Activated naive CD8-positive, alpha-beta T cell (primary cell): ENCODE data around the gene ATG2B.

Source experiments
- H3K27ac Mint-ChIP-seq: one replicate; pipeline ENCODE4 v1.8.0; 2021; ENCODE audit warnings: mixed read lengths
- H3K27me3 Mint-ChIP-seq: one replicate; pipeline ENCODE4 v1.8.0; 2021; ENCODE audit warnings: mixed read lengths
- H3K36me3 Mint-ChIP-seq: one replicate; pipeline ENCODE4 v1.8.0; 2021; ENCODE audit warnings: mixed read lengths
- H3K4me1 Mint-ChIP-seq: one replicate; pipeline ENCODE4 v1.8.0; 2021; ENCODE audit warnings: low read depth, mixed read lengths
- H3K4me3 Mint-ChIP-seq: one replicate; pipeline ENCODE4 v1.8.0; 2021; ENCODE audit warnings: mild to moderate bottlenecking, mixed read lengths
- H3K9me3 Mint-ChIP-seq: one replicate; pipeline ENCODE4 v1.8.0; 2021; ENCODE audit warnings: low read depth, mixed read lengths

The ATG2B gene

DNA sequence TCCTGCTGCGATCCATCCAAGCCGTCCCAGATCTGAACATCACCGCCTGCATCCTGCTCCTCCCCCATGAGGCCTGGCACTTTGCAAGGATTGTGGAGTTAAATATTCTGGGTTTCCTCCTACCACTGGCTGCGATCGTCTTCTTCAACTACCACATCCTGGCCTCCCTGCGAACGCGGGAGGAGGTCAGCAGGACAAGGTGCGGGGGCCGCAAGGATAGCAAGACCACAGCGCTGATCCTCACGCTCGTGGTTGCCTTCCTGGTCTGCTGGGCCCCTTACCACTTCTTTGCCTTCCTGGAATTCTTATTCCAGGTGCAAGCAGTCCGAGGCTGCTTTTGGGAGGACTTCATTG, 99.0 kb downstream of the ATG2B start:
- Mint-ChIP-seq H3K27me3 (peaks cover 4% of the 10 kb centered on the region), H3K4me1 (no peaks in the 10 kb centered on the region), H3K36me3 (no peaks in the 10 kb centered on the region), H3K27ac (no peak overlapping the region), H3K4me3 (no peak overlapping the region), H3K9me3 (no peaks in the 10 kb centered on the region)

- H3K27me3 Mint-ChIP-seq: peaks cover 4% of the 10 kb centered on the region
- H3K4me3 Mint-ChIP-seq: no peak overlapping the region
- H3K9me3 Mint-ChIP-seq: no peaks in the 10 kb centered on the region
- no peaks in the 10 kb centered on the region for H3K4me1 Mint-ChIP-seq
- H3K36me3 Mint-ChIP-seq: no peaks in the 10 kb centered on the region
- H3K27ac Mint-ChIP-seq: no peak overlapping the region
Observed at GRCh38 chr14:96263347-96264199, 99.6 kb downstream of the ATG2B start.

DNA sequence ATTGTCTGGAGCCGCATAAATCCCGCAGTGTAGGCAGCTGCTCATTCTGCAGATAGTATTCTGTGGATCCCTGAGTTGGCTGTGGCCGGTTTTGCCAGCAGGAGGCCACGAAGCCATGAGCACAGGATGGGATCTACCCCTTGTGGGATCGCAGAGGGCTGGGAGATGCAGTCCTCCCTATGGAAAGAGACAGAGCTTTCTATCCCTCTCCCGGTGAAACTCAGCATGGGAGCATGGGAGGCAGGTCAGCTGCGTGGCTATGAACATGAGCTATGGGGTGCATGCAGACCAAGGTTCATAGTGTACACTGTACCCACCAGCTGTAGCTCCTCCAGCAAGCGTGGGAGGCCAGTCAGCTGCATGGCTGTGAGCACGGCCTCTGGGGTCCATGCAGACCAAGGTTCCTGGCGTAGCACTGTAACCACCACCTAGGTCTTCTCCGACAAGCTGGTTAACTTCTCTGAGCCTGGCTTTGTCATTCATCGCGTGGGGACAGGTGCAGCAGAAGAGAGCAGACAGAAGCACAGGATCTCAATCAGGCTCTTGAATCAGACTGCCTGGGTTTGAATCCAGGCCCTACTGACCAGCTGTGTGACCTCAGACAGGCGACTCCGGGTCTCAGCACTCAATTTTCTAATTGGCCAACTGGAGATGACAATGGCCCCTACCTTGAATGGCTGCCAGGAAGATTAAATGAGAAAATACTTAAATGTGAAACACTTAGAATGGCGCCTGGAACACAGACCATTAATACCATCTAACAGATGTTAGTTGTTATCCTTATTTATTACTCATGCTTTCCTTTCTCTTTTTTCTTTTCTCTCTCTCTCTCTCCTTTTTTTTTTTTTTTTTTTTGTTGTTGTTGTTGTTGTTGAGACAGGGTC, 101.1 kb downstream of the ATG2B start:
- no peak overlapping the region for H3K4me3 Mint-ChIP-seq
- no peaks in the 10 kb centered on the region for H3K9me3 Mint-ChIP-seq
- no peak overlapping the region for H3K27ac Mint-ChIP-seq
- no peaks in the 10 kb centered on the region for H3K36me3 Mint-ChIP-seq
- peaks cover 3% of the 10 kb centered on the region for H3K27me3 Mint-ChIP-seq
- H3K4me1 Mint-ChIP-seq: no peaks in the 10 kb centered on the region

DNA sequence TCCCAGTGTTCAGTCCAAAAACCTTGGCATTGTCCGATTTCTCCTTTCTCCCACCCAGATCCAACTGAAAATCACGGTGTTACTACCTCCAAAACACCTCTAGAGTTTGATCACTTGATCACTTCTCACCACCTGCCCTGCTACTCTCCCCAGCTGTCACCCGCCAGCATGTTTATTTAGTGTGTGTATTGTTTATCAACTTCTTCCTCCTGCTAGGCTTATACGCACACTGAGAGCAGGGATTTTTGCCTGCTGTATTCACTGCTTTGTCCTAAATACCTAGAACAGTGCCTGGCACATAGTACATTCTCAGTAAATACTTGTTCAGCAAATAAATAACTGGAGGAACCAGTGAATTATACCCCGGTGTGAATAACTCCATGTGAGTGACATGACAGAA, 102.1 kb downstream of the ATG2B start:
- Mint-ChIP-seq H3K9me3 (no peaks in the 10 kb centered on the region), H3K4me3 (no peak overlapping the region), H3K36me3 (no peaks in the 10 kb centered on the region), H3K27ac (no peak overlapping the region), H3K4me1 (no peaks in the 10 kb centered on the region), H3K27me3 (no peaks in the 10 kb centered on the region)

- no peaks in the 10 kb centered on the region for H3K27me3 Mint-ChIP-seq
- no peak overlapping the region for H3K4me3 Mint-ChIP-seq
- H3K36me3 Mint-ChIP-seq: no peaks in the 10 kb centered on the region
- no peaks in the 10 kb centered on the region for H3K9me3 Mint-ChIP-seq
- H3K27ac Mint-ChIP-seq: no peak overlapping the region
- no peaks in the 10 kb centered on the region for H3K4me1 Mint-ChIP-seq
Observed at GRCh38 chr14:96260341-96260821, 102.8 kb downstream of the ATG2B start.

DNA sequence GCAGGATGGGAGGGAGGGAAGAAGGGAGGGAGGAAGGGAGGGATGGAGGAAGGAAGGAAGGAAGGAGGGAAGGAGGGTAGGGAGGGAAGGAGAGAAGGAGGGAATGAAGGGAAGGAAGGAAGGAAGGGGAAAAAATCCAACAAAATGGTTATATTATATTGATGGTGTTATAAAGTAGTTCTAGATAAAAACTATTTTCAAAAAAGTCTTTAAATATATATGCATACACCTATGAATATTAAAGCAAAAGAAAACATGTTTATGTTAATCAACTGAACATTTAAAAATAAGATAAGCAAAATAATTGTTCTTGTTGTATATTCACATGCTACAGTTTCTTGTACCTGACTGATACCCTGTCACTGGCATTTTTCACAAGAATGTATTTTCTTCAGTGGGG, 105.2 kb downstream of the ATG2B start:
- no peaks in the 10 kb centered on the region for H3K4me1 Mint-ChIP-seq
- peaks cover 4% of the 10 kb centered on the region for H3K27me3 Mint-ChIP-seq
- no peak overlapping the region for H3K4me3 Mint-ChIP-seq
- no peaks in the 10 kb centered on the region for H3K9me3 Mint-ChIP-seq
- H3K36me3 Mint-ChIP-seq: no peaks in the 10 kb centered on the region
- H3K27ac Mint-ChIP-seq: no peak overlapping the region

GRCh38 chr14:96257056-96257455, 106.1 kb downstream of the ATG2B start:
- no peaks in the 10 kb centered on the region for H3K36me3 Mint-ChIP-seq
- H3K4me1 Mint-ChIP-seq: no peaks in the 10 kb centered on the region
- H3K9me3 Mint-ChIP-seq: no peaks in the 10 kb centered on the region
- no peak overlapping the region for H3K4me3 Mint-ChIP-seq
- H3K27ac Mint-ChIP-seq: no peak overlapping the region
- peaks cover 4% of the 10 kb centered on the region for H3K27me3 Mint-ChIP-seq

DNA sequence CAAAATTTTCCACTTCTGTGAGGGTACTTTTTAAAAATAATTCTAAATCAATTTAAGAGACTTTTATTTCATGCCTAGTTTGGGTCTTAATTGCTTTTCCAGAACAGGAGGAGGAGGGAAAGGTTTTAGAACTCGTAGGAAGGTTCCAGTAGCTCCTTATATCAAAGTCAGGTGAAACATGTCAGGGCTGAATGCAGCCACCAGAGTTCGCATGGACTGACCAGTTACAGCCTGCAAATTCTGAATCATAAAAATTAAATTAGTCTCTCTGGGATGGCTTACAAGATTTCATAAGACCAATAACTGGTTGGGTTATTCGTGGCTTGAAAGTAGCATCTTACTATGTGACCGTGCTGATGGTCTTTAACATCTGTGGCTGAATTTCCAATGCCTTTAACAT, 106.7 kb downstream of the ATG2B start:
- Mint-ChIP-seq H3K27ac (no peak overlapping the region), H3K36me3 (no peaks in the 10 kb centered on the region), H3K27me3 (peaks cover 7% of the 10 kb centered on the region), H3K4me3 (no peak overlapping the region), H3K4me1 (no peaks in the 10 kb centered on the region), H3K9me3 (no peaks in the 10 kb centered on the region)

GRCh38 chr14:96255501-96256366, 107.4 kb downstream of the ATG2B start, which contains the start of gene BDKRB1:
Gene BDKRB1 (plus strand): TSS chr14:96256210. CDS start chr14:96263683, 7,473 bp downstream.
- H3K9me3 Mint-ChIP-seq: no peaks in the 10 kb centered on the region
- no peak within 1 kb of the TSS for H3K4me3 Mint-ChIP-seq
- H3K36me3 Mint-ChIP-seq: no peaks in the 10 kb centered on the region
- no peaks in the 10 kb centered on the region for H3K4me1 Mint-ChIP-seq
- H3K27ac Mint-ChIP-seq: no peak within 1 kb of the TSS
- peaks cover 7% of the 10 kb centered on the region for H3K27me3 Mint-ChIP-seq

GRCh38 chr14:96254687-96255086, 108.5 kb downstream of the ATG2B start:
- no peak overlapping the region for H3K27ac Mint-ChIP-seq
- H3K9me3 Mint-ChIP-seq: no peaks in the 10 kb centered on the region
- H3K27me3 Mint-ChIP-seq: peaks cover 11% of the 10 kb centered on the region
- H3K36me3 Mint-ChIP-seq: no peaks in the 10 kb centered on the region
- H3K4me3 Mint-ChIP-seq: no peak overlapping the region
- H3K4me1 Mint-ChIP-seq: no peaks in the 10 kb centered on the region

GRCh38 chr14:96252999-96253539, 110.1 kb downstream of the ATG2B start:
- no peak overlapping the region for H3K4me3 Mint-ChIP-seq
- H3K4me1 Mint-ChIP-seq: no peaks in the 10 kb centered on the region
- H3K36me3 Mint-ChIP-seq: no peaks in the 10 kb centered on the region
- peaks cover 14% of the 10 kb centered on the region for H3K27me3 Mint-ChIP-seq
- no peak overlapping the region for H3K27ac Mint-ChIP-seq
- H3K9me3 Mint-ChIP-seq: no peaks in the 10 kb centered on the region

GRCh38 chr14:96252323-96252998, 110.7 kb downstream of the ATG2B start:
- Mint-ChIP-seq H3K36me3 (no peaks in the 10 kb centered on the region), H3K27me3 (peaks cover 16% of the 10 kb centered on the region), H3K4me3 (no peak overlapping the region), H3K4me1 (no peaks in the 10 kb centered on the region), H3K27ac (no peak overlapping the region), H3K9me3 (no peaks in the 10 kb centered on the region)

DNA sequence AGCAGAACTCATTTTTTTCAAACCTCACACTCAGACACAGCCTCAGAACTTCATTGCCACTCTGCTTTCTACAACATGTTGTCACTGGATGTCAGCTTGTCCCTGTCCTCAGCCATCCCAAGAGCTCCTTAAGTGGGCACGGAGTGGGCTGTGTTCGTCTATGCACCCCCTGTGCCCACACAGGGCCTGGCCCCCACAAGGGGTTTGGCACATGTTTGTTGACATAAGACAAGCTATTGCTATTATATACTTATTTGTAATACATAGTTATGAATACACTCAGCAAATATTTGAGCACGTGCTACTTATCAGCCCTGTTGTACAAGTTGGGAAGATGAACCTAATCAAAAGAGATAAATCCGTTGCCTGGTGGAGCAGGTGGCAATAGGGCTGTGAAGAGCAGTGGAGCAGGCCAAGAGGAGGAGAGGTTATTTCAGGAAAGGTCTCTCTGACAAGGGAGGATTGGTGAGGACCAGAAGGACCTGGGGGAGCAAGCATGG, 111.4 kb downstream of the ATG2B start:
- peaks cover 20% of the 10 kb centered on the region for H3K27me3 Mint-ChIP-seq
- no peak overlapping the region for H3K27ac Mint-ChIP-seq
- no peaks in the 10 kb centered on the region for H3K36me3 Mint-ChIP-seq
- H3K4me3 Mint-ChIP-seq: no peak overlapping the region
- no peaks in the 10 kb centered on the region for H3K9me3 Mint-ChIP-seq
- no peaks in the 10 kb centered on the region for H3K4me1 Mint-ChIP-seq

DNA sequence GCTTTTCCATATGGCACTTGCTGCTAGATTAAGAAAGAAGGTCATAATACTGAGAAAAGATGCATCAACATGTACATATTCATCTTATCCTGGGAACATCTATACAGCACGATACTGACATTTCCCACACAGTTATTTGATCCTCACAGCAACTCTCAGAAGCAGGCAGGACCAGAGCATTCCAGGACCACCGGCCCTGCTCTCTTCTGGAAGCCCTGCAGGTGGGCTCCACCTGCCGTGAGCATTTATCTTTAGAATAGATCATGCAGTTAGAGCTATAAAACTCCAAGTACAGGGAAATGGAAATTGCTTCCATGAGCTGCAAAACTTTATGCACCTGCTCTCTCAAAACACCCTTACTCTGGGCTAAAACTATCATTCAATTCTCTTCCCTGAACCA, 112.7 kb downstream of the ATG2B start:
- Mint-ChIP-seq H3K27ac (no peak overlapping the region), H3K4me3 (no peak overlapping the region), H3K27me3 (peaks cover 24% of the 10 kb centered on the region), H3K4me1 (no peaks in the 10 kb centered on the region), H3K9me3 (no peaks in the 10 kb centered on the region), H3K36me3 (no peaks in the 10 kb centered on the region)
